GM19351 (cell line): Measurements from ENCODE around the gene PKD1.

Experiments
- ATAC-seq: cut with Tn5 transposase; IDR thresholded peaks from one replicate; pipeline ENCODE4 v1.9.1; 2021; ENCODE audit warnings: mild to moderate bottlenecking, moderate library complexity; ENCODE audit not compliant: unreplicated experiment

PKD1 gene

DNA sequence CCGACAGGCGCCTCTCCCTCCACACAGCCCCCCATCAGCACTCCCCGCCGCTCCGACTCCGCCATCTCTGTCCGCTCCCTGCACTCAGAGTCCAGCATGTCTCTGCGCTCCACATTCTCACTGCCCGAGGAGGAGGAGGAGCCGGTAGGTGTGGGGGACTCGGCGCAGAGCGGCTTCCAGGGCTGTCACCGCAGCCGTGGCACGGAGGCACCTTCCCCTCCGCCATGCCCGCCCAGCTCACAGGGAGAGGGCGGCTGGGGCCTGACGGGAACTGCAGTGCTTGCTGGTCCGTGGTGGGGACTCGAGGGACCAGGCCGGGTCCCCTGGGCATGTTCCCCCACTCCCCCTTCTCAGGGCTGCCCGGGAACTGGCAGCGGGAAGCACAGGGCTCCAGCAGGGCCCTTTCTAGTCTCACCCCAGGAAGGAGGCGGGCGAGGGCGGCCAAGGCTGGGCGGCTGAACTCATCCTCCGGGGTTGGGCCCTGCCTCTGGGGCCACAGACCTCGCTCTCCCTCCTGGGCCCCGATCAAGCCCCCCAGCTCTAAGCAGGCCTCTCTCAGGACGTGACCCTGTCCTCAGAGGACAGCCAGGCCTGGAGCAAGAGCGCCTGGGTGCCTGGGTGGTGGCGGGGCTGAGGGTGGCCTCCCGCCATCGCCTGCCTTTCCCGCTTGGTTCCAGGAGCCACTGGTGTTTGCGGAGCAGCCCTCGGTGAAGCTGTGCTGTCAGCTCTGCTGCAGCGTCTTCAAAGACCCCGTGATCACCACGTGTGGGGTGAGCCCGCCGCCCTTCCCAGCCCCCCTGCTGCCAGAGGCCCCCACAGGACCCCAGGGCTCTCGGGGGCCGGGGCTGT is 35.1 kb upstream of the PKD1 start:
- ATAC-seq = no peak

DNA sequence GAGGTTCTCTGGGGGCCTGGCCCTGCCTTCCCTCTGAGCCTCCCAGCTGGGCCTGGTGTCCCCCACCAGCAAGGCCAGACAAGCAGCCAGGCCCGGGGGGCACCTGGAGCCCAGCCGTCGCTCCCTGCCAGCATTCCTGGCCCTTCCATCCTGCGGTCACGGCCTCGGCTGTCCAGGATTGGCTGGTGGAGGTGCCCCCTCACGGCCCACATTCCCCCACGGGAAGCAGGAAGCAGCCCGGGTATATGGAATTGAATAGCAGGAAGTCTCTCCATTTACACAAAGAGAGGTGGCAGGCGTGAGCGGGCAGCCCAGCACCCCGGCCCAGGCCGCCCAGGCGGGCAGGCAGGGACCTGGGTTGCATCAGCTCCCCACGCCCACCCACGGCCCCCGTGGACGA is 34.4 kb upstream of the PKD1 start:
- ATAC-seq = no peak

DNA sequence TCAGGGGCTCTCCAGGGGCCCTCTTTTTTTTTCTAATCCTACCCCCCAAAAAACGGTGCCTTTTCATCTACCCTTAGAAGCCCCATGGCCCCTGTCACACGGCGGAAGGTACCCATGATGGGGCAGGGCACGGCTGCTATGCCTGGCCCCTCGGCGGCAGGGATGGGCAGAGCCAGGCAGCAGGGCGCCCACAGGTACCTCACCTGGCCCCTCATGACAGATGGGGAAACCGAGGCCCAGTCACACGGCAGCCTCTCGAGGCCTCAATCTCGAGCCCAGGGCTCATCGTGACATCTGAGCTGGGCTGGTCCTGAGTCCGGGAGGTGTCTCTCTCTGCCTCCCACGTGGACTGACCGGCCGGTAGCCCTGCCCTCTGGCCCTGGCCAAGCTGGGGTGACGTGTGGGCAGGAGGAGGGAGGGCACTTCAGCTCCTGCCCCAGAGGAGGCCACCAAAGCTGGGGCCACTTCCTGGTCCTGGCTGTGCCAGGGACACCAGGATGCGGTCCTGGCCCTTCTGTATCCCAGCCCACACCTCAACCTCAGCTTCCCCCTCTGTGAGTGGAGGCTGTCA is 31.5 kb upstream of the PKD1 start:
- no peak for ATAC-seq

DNA sequence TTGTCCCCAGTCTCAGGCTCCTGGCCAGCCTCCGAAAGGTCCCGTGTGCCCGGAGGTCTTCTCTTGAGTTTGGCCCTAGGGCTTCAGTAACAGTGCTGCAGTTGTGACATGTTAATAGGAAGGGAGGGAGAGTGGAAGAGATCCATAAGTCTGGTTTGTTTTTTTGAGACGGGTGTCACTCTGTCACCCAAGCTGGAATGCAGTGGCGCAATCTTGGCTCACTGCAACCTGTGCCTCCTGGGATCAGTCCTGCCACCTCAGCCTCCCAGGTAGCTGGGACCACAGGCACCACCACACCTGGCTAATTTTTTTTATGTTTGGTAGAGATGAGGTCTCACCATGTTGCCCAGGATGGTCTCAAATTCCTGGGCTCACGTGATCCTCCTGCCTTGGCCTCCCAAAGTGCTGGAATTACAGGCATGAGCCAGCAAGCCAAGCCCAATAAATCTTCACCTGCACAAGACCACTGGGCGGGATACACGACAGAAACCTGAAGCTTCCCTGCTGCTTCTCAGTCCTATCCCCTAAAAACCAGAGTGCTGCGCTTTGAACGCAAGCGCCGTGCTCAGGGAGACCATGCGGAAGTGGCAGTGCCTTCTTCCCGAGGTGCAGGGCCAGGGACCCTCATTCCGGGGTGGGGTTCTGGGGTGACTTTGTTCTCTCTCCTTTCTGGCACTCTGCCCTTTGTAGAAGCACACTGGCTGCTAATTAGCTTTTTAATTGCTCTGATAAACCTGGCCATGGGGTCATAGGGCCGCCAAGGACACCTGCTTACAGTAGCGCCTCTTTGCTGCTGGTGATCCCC is 30.8 kb upstream of the PKD1 start:
- ATAC-seq = no peak

DNA sequence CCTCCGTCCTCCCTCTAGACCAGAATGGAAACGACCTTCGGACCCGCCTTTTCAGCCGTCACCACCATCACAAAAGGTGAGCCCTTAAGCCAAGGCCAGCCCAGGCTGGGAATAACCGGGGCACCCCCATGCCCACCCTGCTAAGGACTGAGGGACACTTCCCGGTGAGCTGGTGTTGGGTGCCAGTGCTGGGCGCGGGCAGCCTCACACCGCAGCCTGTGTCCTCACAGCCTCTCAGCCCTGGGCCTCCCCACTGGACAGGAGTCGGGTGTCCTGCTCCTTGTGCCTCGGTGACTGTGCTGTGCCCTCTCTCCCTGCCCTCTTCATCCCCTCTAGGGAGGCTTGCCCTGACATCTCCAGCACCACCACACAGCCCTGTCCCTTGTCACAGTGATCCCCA is 30.2 kb upstream of the PKD1 start:
- no peak for ATAC-seq

DNA sequence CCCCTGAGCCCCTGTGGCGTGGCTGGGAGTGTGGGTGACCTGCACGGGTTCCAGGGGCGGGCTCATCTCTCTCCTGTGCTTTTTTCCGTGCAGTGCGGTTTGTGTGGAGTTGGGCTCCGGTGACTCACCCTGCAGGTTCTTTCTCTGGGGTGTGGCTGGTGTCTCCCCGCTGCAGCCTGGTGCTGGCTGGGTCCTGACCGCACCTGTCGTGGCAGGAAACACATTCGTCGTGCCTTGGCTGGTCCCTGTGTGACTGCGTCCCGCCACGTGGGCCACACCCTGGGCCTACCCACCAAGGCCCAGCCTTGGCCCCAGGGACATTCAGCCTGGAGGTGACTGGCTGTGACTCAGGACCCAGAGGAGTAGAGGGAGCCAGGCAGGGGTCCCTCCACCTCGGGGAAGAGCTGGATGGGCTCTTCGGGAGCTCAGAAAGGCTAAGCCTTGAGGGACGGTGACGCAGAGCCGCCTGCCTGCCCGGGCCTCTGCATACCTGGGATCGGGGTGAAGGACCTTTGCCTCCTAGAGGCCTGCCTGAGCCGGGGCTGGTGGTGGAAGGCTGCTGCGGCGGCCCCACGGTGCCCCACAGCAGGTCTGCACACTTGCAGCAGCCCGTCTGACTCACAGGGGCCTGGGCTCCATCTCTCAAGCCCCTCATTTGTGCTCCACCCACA is 27.6 kb upstream of the PKD1 start:
- ATAC-seq = no peak

DNA sequence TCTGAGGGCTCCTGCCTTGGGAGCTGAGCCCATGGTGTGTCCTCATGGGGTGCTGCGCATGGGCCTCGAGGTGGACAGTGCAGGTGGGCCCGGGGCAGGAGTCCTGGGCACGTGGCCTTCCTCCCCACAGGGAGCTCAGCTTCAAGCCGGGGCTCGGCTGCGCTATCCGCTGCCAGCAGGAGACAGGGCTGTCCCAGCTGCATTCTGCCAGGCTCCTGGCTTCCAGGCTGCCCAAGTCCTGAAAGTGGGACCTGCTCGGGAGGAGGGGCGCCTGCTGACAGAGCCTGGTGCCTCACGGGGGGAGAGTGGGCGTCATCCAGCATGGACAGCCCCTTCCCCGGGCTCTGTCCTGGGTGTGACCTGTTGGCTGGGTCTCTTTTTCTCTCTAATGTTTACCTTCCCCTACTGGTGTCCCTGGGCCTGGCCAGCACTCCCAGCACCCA is 27.0 kb upstream of the PKD1 start:
- no peak for ATAC-seq

DNA sequence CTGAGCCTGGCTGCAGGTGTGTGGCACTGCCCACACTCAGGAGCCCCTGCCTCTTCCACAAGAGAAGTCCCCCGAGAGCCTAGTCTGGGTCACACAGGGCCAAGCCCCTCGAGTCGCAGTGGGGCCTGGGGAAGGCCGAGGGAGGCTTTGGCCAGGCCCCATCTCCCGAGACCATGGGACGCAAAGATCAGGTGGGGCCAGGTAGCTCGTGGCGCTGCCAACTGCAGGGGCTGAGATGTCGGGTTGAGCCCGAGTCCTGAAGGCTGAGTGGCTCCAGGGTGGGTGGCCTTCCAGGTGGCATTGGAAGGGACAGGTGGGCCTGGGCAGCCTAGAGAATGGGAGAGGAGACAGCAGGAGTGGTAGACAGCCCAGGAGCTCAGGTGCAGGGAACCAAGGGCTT is 26.2 kb upstream of the PKD1 start:
- ATAC-seq = no peak

DNA sequence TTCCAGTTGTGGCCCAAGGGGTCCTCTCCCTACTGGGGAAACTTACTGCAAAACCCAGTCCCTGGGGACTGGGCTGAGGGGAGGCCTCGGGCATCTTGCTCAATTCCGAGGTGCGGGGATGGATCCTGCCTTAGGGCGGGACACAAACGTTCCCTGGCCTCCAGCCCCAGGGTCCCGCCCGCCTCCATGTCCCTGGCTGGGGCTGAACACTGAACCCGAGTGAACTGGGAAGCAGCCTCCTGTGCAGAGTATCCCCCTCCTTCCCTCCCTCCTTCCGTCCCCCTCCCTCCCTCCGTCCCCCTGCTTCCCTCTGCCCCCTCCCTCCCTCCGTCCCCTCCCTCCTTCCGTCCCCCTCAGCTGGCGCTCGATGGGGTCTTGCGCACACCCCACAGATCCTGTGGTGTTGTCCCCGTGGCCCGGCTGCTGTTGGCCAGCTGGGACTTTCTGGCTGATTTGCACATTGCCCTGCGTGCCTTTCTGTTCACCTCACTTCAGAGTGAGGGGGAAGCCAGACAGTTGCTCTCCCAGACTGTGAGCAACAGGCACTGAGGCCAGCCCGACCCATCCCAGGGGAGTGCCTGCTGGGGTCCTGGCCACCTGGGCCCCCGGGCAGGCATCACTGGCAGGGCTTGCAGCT is 25.3 kb upstream of the PKD1 start:
- ATAC-seq = no peak

DNA sequence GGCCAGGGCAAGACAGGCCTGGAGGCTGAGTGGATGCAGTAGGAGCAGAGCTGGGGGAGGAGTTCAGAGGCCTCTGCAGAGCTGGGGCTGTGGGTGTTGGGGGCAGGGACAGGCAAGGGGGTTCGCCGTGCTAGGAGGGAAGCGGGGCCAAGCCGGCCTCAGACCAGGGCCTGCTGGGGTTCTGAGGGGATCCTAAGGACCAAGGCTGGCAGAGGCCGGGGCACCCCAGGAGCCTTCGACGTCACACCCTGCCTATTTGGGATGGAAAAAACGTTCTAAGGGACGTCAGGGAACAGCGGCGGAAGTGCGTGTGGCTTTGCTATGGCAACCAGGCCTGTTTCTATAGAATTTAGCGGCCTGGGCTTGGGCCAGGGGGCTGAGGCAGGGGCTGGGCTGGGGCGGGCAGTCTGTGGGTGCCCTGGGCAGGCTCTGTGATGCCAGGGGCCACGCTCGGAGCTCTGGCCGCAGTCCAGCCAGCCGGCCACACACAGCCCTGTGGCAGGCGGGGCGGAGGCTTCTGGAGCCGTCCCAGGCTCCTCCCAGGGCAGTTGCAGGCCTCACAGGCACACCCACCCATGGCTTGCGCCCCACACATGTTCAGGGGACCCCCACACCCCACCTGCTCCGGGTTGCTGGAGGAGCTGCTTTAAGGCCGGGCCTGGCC is 23.6 kb upstream of the PKD1 start:
- ATAC-seq = no peak

DNA sequence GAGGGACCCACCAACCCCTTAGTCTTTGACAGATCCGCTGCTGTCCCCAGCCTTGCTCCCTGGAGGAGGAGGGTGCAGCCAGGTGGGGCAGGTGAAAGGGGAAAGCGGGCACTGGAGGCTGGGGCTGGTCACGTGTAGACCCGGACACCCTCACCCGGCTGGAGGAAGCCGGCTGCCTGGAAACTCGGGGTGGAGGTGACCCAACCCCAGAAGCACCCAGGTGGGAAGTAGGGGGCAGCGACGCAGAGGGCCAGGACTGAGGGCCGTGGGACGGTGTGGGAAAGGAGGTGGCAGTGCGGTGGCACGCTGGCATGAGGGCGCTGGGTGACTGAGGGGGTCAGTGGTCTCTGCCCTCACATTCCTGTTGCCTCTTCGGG is 22.6 kb upstream of the PKD1 start:
- no peak for ATAC-seq

DNA sequence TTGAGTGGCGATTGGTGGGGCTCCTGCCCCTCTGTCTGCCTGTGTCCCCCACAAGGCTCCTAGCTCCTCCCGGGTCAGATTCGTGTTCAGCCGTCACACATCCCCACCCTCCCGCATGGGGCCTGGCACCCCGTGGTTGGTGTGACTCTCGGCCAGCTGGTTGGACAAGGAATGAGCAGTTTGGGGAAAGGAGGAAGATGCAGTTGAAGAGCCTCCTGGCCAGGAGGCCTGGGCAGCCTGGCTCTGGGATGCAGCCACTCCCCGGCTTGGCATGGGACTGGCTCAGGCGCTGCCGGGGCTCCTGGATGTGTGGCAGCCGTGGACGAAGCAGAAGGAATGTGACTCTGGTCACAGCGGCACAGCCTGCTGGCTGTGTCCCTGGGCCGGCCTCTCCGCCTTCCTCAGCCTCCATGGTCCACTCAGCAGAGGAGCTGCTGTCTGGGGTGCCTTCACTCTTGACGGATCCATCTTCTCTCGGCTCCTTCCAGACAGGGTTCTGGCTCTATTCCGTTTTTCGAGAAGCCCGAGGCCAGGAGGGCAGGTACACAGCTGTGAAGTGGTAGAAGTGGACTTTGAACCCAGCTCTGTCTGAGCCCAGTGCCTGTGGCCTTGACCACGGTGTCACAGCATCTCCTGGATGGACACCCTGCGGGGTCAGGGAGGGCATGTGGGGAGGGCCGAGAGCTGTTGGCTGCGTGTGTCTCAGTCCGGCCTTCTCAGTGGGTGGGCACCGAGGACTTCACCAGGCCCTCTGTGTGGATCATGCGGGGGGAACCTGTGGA is 22.0 kb upstream of the PKD1 start:
- no peak for ATAC-seq

DNA sequence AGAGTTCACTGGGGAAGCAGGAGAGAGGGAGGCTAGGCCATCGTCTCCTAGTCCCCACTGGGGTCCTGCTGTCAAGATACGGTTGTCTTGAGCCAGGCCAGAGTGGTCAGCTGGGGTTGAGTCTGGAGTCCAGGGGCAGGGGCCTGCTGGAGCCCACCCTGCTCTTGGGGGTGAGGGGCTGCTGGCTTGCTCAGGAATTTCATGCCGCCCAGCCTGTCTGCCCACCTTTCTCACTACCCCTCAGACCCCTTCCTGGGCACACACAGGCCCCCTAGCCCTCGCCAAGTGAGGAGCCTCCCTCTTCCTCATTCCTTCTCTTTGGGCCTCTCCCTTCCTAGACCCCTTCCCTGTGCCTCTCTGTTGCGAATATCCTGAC is 21.1 kb upstream of the PKD1 start:
- no peak for ATAC-seq

DNA sequence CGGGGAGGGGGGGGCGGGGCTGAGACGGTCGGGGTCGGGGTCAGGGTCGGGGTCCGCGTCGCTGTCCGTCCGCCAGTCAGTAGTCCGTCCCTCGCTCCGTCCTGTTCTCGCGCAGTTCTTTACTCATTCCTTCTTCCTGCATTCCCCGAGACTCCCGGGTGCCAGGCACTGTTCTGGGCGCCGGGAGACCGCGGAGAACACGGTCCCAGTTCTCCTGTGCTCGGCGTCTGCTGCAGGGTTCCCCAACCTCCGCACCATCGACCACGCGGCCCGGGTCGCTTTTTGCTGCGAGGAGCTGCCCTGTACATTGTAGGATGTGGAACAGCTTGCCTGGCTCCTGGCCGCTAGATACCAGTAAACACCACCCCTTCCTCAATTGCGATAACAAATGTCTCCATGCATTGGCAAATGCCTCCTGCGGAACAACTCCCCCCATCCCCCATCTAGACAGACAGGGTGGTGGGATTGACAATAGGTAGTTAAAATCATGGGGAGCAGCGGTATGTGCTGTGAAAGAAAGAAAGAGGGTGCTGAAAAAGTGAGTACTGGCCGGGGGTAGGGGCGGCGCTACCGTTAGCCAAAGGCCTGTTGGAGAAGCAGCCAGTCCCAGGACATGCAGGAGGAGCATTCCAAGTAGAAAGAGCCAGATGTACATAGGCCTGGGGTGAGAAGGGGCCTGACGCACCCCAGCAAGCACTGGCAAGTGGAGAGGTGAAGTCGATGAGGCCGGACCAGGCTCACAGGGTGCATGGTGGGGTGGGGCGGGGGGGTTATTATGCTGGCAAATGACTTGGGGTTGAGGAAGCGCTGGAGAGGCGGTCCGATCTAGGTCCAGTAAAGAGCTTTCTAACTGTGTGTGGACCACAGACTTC is 20.5 kb upstream of the PKD1 start:
- ATAC-seq = no peak

DNA sequence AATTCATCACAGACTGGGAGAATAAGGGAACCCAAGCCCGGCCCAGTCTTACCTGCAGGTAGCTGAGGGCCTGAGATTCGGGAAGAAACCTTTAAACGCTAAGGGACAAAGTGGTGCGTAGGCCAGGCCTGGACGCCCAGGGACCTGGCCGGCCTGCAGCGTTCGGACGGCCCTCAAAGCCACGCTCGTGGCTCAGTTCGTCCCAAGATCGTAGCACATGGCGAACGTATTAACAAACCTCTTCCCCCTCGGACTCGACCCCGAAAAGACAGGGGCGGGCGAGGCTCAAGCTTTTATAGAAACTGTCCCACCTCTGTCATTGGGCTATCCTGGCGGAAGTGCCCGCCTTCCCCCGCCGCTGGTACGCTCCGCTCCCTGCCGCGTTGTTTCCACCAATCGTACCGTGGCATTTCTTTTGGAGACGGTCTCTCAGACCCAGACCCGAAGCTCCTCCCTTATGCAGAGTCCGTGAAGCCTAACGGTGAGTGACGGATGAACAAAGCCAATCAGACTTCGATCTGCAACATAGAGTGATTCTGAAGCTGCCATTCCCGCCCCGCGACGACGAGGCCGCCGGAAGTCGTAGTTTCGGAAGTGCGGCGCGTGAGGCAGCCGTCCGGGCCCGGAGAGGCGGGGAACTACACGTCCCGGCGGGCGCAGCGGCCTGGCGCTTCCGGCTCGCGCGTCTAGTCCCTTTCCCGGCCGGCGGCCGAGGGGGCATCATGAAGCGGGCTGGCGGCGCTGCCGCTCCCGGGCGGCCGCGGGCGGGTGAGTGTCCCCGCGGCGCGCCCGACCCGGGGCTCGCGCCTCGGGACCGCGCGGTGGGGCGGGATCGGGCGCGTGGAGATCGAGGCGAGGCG is 19.6 kb upstream of the PKD1 start, which contains the start of gene TRAF7:
Gene TRAF7 (plus strand): TSS at position 692 of the 860 bp plus-strand sequence. CDS start 8,139 bp downstream, outside the sequence.
- ATAC-seq = peak; percentile 87

DNA sequence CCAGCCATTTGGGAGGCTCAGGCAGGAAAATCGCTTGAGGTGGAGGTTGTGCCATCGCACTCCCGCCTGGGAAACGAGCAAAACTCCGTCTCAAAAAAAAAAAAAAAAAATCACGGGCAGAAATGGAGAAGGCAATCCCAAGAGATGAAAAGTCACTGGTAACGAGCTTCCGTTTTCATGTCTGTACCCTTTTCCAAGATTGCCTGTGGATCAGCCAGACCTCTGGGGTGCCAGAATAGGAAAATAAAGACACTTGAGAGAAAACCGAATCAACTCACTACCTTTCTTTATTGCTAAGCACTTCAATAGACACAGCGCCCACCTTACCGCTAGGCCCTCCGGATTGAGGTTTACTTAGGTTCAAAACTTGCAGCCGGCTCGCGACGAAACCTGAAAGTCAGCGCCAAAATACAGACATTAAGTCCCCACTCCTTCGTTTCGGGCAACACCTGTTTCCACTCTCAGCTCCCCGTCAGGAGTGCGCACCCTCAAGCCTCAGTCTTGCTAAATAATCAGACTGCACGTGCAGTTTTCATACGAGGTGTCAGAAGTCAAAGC is 18.9 kb upstream of the PKD1 start:
- no peak for ATAC-seq
